Gastroesophageal sphincter (tissue), 3 donors: ENCODE data around the gene ARTN.

ENCODE experiments used
- CTCF ChIP-seq, 4 experiments: fragments of 200-600 bp in 2 of 4; fragments of 450-650 bp in 2 of 4; sonication (generic) in 1 of 4; IDR thresholded peaks; one replicate each; pipeline ENCODE4 v1.5.1; 2017 to 2019; ENCODE audit warnings: antibody characterized with exemption in 4 of 4, mild to moderate bottlenecking in 2 of 4, moderate library complexity in 2 of 4
- POLR2A ChIP-seq, 2 donors: fragments of 450-650 bp; IDR thresholded peaks; one replicate each; pipeline ENCODE4 v1.6.1; 2017; ENCODE audit warnings: antibody characterized with exemption in 2 of 2, mild to moderate bottlenecking in 2 of 2, moderate library complexity in 1 of 2

- TF ChIP-seq CTCF (IDR thresholded peaks at IDR 0.05) (no peak), POLR2A (IDR thresholded peaks at IDR 0.05) (no peak)
These were observed 8.8 kb downstream of the ARTN start for GRCh38 chr1:43942411-43942810.
